Cortex of kidney (tissue), 1 donor: ENCODE results near the gene ADAMTS14.

Experiments used
- DNase-seq: peaks from one replicate; lab custom pipeline; 2025; lab: John Stamatoyannopoulos, UW

ADAMTS14 gene

GRCh38 chr10:70735161-70735560, 62.9 kb downstream of the ADAMTS14 start:
- DNase-seq = no peak

- DNase-seq = no peak
These were observed 64.2 kb downstream of the ADAMTS14 start for GRCh38 chr10:70736525-70736924.

- no peak for DNase-seq
These were observed 64.9 kb downstream of the ADAMTS14 start for GRCh38 chr10:70737250-70737649.

- DNase-seq = no peak
These were observed 65.9 kb downstream of the ADAMTS14 start for GRCh38 chr10:70738006-70738760.

DNA sequence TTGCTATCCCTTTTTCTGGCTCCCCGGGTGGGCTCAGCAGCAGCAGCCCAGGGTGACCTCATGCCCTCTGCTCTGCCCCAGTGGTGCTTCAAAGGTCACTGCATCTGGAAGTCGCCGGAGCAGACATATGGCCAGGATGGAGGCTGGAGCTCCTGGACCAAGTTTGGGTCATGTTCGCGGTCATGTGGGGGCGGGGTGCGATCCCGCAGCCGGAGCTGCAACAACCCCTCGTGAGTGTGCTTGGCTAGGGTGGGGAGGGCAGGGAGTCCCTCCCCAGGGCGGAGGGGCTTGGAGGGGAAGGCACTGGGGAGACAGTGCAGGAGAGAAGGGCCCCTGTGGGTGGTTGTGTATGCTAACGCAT, 66.4 kb downstream of the ADAMTS14 start:
- no peak for DNase-seq

- DNase-seq = no peak
These were observed 68.3 kb downstream of the ADAMTS14 start for GRCh38 chr10:70740406-70741288.

DNA sequence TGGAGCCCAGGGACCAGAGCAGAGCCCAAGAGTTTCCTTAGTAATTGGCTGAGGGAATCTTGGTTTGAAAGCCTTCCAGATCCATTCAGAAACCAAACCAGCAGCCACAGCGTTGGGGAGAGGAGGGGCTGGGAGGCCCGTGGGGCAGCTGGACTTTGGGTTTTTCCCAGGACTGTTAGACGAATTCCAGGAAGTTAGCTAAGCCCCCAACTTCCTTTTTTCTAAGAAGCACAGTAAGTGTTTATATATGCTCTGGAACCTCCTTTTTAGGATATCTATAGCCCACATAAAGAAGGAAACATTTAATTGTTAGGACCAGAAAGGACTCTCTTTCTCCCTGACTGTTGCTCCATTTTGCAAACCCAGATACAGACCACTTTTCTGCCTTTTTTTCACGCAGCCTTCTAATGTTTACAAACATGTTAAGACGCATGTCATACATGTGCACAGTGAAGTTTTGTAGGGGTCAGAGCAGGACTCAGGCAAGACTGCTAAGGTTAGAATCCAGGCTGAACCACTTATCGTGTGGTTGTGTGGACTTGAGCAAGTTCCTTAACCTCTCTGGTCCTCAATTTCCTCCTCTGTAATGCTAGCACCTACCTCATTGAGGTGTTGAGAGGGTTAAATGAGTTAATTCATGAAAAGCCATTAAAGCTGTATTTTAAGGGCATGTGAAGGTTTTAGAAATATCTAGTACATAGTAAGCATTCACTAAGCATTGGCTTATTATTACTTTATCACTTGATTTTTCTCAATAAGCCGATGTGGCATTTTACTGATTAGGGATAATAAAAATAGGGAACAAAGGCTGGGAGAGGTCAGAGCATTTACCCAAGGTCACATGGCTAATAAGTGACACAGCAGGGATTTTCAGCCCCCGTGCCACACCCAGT, 70.5 kb downstream of the ADAMTS14 start:
- no peak for DNase-seq

DNA sequence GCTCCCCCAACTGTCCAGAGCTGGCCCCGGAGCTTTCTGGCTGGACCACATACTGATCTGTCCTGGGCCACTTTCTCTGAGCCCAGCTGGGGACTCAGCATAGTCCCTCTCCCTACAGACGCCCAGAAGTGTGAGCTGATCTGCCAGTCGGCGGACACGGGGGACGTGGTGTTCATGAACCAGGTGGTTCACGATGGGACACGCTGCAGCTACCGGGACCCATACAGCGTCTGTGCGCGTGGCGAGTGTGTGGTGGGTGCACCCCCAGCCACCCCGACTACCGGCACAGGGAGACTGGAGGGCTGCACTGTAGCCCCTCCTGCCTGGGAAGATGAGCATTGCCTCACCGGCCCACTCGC, 71.1 kb downstream of the ADAMTS14 start:
- no peak for DNase-seq

- no peak for DNase-seq
These were observed 71.6 kb downstream of the ADAMTS14 start for GRCh38 chr10:70743879-70744278.

DNA sequence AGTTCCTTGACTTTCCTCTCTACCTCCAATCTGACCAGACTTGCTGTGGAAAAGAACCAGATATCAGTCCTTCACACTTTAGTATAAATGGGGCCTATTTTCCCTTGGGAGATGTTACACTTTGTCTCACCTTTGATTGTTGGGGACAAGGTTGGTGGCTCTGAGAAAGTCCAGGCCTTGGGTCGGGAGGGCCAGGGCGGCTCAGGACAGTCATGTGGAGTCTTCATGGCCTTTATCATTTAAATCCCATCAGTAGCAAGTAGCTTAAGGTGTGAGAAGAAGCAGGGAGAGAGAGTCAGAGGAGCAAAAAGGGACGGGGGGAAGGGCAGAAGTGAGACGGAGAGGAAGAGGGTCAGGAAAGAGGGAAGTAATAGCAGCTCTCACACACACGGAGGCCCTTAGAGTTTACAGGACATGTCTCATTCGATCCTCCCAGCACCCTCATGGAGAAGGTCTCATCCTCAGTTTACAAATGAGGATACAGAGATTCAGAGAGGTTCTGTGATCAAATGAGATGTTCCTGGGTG, 72.4 kb downstream of the ADAMTS14 start:
- no peak for DNase-seq

DNA sequence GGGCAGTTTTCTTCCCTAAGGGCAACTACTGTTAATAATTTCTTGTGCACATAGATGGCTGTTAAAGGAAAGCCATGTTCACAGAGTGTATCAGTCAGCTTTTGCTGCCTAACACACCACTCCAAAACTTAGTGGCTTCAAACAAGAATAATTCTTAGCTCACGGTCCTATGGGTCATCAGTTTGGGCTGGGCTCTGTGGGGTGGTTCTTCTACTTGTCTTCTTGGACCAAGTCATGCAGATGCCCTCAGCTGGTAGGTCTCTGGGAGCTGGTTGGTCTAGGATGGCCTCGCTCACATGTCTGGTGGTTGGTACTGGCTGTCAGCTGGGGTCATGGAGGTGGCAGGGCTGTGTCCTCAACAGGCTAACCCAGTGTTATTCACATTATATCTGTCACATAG, 73.2 kb downstream of the ADAMTS14 start:
- no peak for DNase-seq

DNA sequence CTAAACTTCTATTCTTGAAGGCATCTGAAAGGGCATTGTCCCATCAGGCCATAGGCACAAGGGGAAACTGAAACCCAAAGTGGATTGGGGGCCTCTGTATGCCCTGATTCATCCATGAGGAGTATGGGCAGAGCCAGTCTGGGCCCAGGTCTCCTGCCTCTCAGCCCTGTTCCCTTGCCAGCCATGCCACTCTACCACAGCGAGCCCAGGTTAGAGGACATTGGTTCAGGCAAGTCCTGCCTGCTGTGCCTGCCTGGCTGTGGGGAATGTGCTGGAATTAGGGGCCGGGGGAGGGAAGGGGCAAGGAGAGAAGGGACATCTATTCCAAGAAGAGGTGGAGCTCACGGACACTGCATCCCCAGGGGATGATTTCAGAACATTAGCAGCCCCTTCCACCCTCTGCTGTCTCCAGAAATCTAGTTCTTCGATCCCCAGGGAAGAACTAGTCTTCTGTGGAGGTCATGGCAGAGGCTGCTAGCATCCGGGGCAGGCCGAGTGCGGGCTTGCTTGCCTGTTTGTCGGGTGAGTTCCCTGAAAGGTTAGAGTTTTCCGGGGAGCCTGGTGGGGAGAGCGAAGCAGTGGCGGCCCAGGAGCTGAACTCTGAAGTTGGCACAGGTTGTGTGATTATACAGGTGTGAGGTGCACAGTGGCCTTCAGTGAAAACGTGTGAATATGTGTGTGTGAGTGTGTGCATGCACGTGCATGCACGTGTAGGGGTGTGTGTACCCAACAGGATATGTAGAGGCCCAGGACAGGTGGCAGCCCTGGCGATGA, 75.1 kb downstream of the ADAMTS14 start:
- no peak for DNase-seq

GRCh38 chr10:70748305-70748704, 76.0 kb downstream of the ADAMTS14 start:
- no peak for DNase-seq

DNA sequence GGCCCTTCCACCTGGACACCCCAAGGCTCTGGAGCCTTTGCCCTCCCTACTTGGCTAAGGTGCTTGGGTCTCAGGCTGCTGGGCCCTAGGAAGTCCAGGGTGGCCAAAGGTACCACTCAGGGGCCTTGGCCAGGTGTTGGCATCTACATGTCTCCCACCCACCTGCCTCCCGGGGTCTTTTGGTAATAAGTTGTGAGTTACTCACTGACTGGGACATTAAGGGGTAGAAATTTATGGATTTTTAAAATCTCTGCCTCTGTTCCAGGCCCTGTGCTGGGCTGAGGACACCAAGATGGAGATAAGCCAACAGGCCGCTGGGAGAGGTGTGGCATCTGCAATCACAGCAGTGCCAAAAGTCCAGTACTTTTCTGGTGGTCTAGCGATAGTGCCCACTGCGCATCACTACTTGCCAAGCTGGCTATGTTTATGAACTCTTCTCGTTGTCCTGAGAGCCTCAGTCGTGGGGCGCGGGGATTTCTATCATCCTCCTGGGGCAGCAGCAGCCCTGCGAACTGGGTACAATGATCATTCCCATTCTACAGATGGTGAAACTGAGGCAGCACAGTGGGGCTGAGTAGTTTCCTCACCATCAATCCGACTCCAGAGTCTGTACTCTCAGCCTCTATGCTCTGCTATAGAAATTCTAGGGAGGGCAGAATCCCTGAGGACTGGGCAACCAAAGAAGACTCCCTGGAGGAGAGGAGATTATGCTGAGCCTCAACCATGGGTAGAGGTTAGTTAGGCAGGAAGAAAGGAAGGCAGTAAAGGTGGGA, 76.7 kb downstream of the ADAMTS14 start:
- DNase-seq = no peak

GRCh38 chr10:70749756-70750155, 77.5 kb downstream of the ADAMTS14 start:
- no peak for DNase-seq

DNA sequence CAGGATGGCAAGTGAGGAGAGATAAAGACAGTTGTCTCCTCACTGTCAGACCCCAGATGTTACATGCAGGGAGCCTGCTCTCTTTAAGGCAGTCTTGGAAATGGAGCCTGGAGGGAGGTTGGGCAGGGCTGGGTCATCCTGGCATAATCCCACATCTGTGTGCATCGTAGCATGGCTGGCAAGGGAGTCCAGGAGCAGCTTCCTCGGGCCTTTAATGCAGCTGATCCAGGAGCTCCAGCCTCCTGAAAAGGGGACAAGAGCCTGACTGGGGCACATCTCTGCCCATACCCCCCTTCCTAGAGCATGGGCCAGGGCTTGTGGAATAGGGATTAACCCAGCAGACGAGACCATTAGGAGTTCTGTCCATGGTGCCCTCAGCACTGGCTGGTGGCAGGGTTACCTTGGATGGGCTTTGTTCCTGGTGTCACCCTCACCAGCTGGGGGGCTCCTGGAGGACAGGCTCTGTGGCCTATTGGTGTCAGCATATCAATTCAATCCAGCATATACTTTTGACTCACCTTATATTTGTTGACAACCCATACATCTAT, 77.9 kb downstream of the ADAMTS14 start:
- no peak for DNase-seq

DNA sequence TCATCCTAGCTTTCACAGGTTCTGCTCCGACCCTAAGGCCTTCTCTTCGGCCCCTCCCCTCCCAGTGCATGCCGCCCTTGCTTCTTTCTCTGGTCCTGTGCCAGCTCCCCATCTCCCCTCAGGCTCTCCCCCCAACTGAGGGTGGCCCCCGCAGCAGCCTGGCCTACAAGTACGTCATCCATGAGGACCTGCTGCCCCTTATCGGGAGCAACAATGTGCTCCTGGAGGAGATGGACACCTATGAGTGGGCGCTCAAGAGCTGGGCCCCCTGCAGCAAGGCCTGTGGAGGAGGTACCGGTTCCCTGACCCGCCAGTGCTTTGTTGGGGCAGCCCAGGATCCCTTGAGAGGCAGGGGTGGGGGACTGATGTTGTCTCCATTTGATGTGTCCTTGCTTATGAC, 79.0 kb downstream of the ADAMTS14 start:
- no peak for DNase-seq

DNA sequence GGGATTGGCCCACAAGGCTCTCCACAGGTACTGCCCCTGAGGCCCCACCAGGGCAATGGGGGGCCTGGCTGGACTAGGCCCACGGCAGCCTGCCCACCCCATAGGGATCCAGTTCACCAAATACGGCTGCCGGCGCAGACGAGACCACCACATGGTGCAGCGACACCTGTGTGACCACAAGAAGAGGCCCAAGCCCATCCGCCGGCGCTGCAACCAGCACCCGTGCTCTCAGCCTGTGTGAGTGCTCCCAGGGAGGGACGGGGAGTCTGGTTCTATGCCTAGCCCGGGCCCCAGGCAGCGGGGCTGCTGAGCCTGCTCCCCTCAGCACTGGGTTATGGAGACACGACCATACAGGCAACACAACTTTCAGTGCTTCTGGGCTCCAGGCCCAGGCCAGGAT, 79.7 kb downstream of the ADAMTS14 start:
- DNase-seq = no peak

GRCh38 chr10:70752571-70752970, 80.3 kb downstream of the ADAMTS14 start:
- DNase-seq = no peak

- no peak for DNase-seq
These were observed 80.8 kb downstream of the ADAMTS14 start for GRCh38 chr10:70753026-70753663.
